HL-60 (cell line): Measurements from ENCODE around the gene RHBDL1.

Source experiments
- DNase-seq, 2 experiments: peaks; one replicate each; pipeline ENCODE4 v3.0.0-alpha.2; 2010 to 2020; ENCODE audit warnings: low read depth in 1 of 2, low spot score in 1 of 2
- H3K27ac ChIP-seq: fragments of 250-450 bp; sonication (Bioruptor Pico); replicated peaks from 2 replicates; pipeline ENCODE4 v1.5.1; 2020; ENCODE audit warnings: mild to moderate bottlenecking, moderate library complexity
- H3K27me3 ChIP-seq: fragments of 250-450 bp; sonication (Bioruptor Pico); 2 replicates; pipeline ENCODE4 v1.5.1; 2021; ENCODE audit warnings: mild to moderate bottlenecking, moderate library complexity; ENCODE audit not compliant: insufficient read depth, poor library complexity, severe bottlenecking
- H3K4me3 ChIP-seq: replicated peaks from 2 replicates; pipeline ENCODE4 v1.5.1; 2011; ENCODE audit warnings: mild to moderate bottlenecking, control low read depth, low read length; ENCODE audit not compliant: insufficient read depth
- CTCF ChIP-seq: IDR thresholded peaks from one replicate; pipeline ENCODE4 v1.5.1; 2011; ENCODE audit warnings: low read length, control low read depth, inconsistent platforms; ENCODE audit not compliant: insufficient read depth
- GABPA ChIP-seq: IDR thresholded peaks from 2 replicates; pipeline ENCODE4 v1.6.1; 2012; ENCODE audit warnings: low read depth
- POLR2AphosphoS5 ChIP-seq: IDR thresholded peaks from 2 replicates; pipeline ENCODE4 v1.6.1; 2012; ENCODE audit warnings: low read depth
- REST ChIP-seq: IDR thresholded peaks from 2 replicates; pipeline ENCODE4 v1.6.1; 2012; ENCODE audit warnings: low read depth; ENCODE audit not compliant: insufficient replicate concordance
- SPI1 ChIP-seq: IDR thresholded peaks from 2 replicates; pipeline ENCODE4 v1.6.1; 2012; ENCODE audit warnings: low read depth, mild to moderate bottlenecking, borderline replicate concordance

Gene RHBDL1

GRCh38 chr16:662597-662996, 12.9 kb upstream of the RHBDL1 start:
- no peak for DNase-seq
- H3K27me3 ChIP-seq = no peaks in the 10 kb centered on the region
- no peak overlapping the region for H3K4me3 ChIP-seq
- no peak overlapping the region for H3K27ac ChIP-seq
- no peak for TF ChIP-seq CTCF

DNA sequence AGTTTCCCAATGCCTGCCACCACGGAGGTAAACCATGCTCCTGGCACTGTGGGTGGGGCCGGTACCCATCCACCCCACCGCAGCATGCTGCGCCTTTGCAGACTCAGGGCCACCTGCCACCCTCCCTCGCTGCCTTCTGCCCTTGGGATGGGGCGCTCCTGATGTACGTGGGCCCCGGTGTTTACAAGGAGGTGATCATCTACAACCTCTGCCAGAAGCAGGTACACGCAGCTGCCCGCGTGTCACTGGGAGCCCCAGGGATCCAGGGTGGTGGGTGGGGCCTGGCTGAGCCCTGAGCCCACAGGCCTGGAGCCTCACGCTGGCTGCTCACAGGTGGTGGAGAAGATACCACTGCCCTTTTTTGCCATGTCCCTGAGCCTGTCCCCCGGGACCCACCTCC, 8.9 kb upstream of the RHBDL1 start:
- H3K4me3 ChIP-seq = no peak overlapping the region
- no peak for DNase-seq
- H3K27ac ChIP-seq = no peak overlapping the region
- no peaks in the 10 kb centered on the region for H3K27me3 ChIP-seq
- no peak for TF ChIP-seq POLR2AphosphoS5
- TF ChIP-seq CTCF = no peak
- TF ChIP-seq SPI1 = no peak
- TF ChIP-seq GABPA = no peak
- no peak for TF ChIP-seq REST

DNA sequence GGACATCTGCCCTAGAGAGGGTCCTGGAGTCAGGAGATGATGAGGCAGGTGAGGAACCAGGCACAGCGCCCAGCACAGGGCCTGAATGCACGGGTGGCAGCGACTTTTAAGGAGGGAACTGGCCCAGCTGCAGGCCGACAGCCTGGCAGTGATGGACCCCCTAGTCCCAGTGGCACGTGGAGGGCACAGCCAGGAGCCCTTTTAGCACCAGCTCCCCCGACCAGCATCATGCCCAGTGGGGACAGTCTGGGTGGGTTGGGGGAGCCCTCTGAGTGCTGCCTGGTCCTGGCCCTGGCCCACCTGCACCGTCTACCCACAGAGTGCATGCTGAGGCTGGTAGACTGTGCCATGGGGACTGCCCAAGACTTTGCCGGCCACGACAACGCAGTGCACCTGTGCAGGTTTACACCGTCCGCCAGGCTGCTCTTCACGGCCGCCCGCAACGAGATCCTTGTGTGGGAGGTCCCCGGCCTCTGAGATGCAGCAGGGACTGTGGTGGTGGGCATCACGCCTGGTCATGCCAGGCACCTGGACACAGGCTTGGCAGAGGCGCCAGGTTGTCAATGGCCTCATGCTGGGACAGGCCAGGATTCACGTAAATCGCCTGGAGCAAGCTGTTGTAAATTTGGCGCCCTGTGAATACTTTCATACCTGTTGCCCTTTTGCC, 8.2 kb upstream of the RHBDL1 start:
- Histone ChIP-seq H3K4me3 (no peak overlapping the region), H3K27ac (0 out of 2 replicates have a peak overlapping the region, but pooled peaks have one; percentile 3), H3K27me3 (no peaks in the 10 kb centered on the region)
- TF ChIP-seq SPI1 (no peak), CTCF (no peak), REST (no peak), POLR2AphosphoS5 (no peak), GABPA (no peak)
- DNase-seq = no peak
